SK-N-SH (cell line): ENCODE measurements around the gene OLFM1. TPM values are rescaled to one million over a fixed set of nuclear protein-coding genes. Genes with fewer than 3 reads are reported as not detected.

ENCODE experiments used
- CTCF ChIA-PET: fragments of 300-600, 350-600 bp; formaldehyde crosslinking; extraction: SDS; loops from one replicate; lab custom pipeline; 2021; lab: Yijun Ruan, JAX
- POLR2A ChIA-PET: fragments of 350-600 bp; sonication (Branson Sonifier 250); formaldehyde crosslinking; extraction: SDS; loops from one replicate; lab custom pipeline; 2020; ENCODE audit warnings: antibody characterized with exemption, inconsistent platforms; lab: Yijun Ruan, JAX
- DNase-seq: peaks from one replicate; pipeline ENCODE4 v3.0.0; 2012
- H2AFZ ChIP-seq: fragments of 200-600 bp; sonication (generic); 2 replicates; pipeline ENCODE4 v1.8.1; 2016; ENCODE audit warnings: antibody characterized with exemption, mild to moderate bottlenecking, low read depth
- H3F3A ChIP-seq: fragments of 200-600 bp; sonication (generic); replicated peaks from 2 replicates; pipeline ENCODE3; 2016; ENCODE audit warnings: antibody characterized with exemption, mild to moderate bottlenecking; ENCODE audit not compliant: insufficient read depth
- H3K27ac ChIP-seq, 2 experiments: fragments of 200-500 bp in 1 of 2; fragments of 200-600 bp in 1 of 2; sonication (Bioruptor generic) in 1 of 2; sonication (generic), shearing (Covaris generic) in 1 of 2; 2 replicates each; pipeline versions ENCODE4 v1.5.1 to v1.6.1; 2014 to 2016; ENCODE audit warnings: low read depth in 2 of 2, inconsistent platforms in 1 of 2, low read length in 1 of 2, mild to moderate bottlenecking in 1 of 2, mixed read lengths in 1 of 2
- H3K27me3 ChIP-seq: fragments of 200-600 bp; sonication (generic), shearing (Covaris generic); 2 replicates; pipeline ENCODE4 v1.6.1; 2016; ENCODE audit warnings: mixed run types; ENCODE audit not compliant: insufficient read depth
- H3K36me3 ChIP-seq, 2 experiments: fragments of 200-500 bp in 1 of 2; fragments of 200-600 bp in 1 of 2; sonication (Bioruptor generic) in 1 of 2; sonication (generic) in 1 of 2; replicated peaks in 1 of 2; 2 replicates each; pipeline versions ENCODE3 to v1.5.1; 2014 to 2016; ENCODE audit warnings: low read length in 1 of 2, mild to moderate bottlenecking in 1 of 2; ENCODE audit not compliant: insufficient read depth in 2 of 2, control insufficient read depth in 1 of 2
- H3K4me1 ChIP-seq, 2 experiments: fragments of 200-500 bp in 1 of 2; fragments of 200-600 bp in 1 of 2; sonication (Bioruptor generic) in 1 of 2; sonication (generic), shearing (Covaris generic) in 1 of 2; 2 replicates each; pipeline versions ENCODE4 v1.5.1 to v1.6.1; 2014 to 2016; ENCODE audit warnings: low read depth in 1 of 2, low read length in 1 of 2, mixed run types in 1 of 2; ENCODE audit not compliant: insufficient read depth in 2 of 2, control insufficient read depth in 1 of 2
- H3K4me2 ChIP-seq: fragments of 200-600 bp; sonication (generic), shearing (Covaris generic); 2 replicates; pipeline ENCODE4 v1.6.1; 2017; ENCODE audit warnings: mixed run types
- H3K4me3 ChIP-seq, 2 experiments: fragments of 200-500 bp in 1 of 2; fragments of 200-600 bp in 1 of 2; sonication (Bioruptor generic) in 1 of 2; sonication (generic), shearing (Covaris generic) in 1 of 2; 2 replicates each; pipeline versions ENCODE4 v1.5.1 to v1.8.1; 2014 to 2016; ENCODE audit warnings: low read depth in 2 of 2, inconsistent platforms in 1 of 2, low read length in 1 of 2, mild to moderate bottlenecking in 1 of 2, mixed read lengths in 1 of 2, moderate library complexity in 1 of 2
- H3K79me2 ChIP-seq: fragments of 200-600 bp; sonication (generic); 2 replicates; pipeline ENCODE4 v1.8.1; 2017; ENCODE audit warnings: mild to moderate bottlenecking; ENCODE audit not compliant: insufficient read depth
- H3K9ac ChIP-seq: fragments of 200-600 bp; sonication (generic); 2 replicates; pipeline ENCODE4 v1.6.1; 2017; ENCODE audit warnings: mixed run types
- H3K9me2 ChIP-seq: fragments of 200-600 bp; sonication (generic); 2 replicates; pipeline ENCODE4 v1.6.1; 2017; ENCODE audit warnings: mixed run types
- H3K9me3 ChIP-seq: fragments of 200-600 bp; sonication (generic); 2 replicates; pipeline ENCODE4 v1.6.1; 2017; ENCODE audit warnings: mixed run types, mild to moderate bottlenecking, moderate library complexity
- H4K20me1 ChIP-seq: fragments of 200-600 bp; sonication (generic); 2 replicates; pipeline ENCODE4 v1.6.1; 2017; ENCODE audit warnings: mild to moderate bottlenecking, mixed run types; ENCODE audit not compliant: insufficient read depth
- RAD21 ChIP-seq: IDR thresholded peaks from 2 replicates; pipeline ENCODE4 v1.6.1; 2012; ENCODE audit warnings: mild to moderate bottlenecking, low read length
- USF1 ChIP-seq: IDR thresholded peaks from 2 replicates; pipeline ENCODE4 v1.4.0; 2012; ENCODE audit warnings: low read depth, borderline replicate concordance
- WGBS: methylation state at CpG from one replicate; pipeline ENCODE4 v1.1.6; 2017; ENCODE audit warnings: low lambda C conversion rate; 5-methylcytosine and 5-hydroxymethylcytosine counted together
- polyA plus RNA-seq, 3 experiments: library from polyadenylated mRNA; depleted of rRNA; stranded (reverse); fragments of >200 nt; gene quantifications; 2 replicates each; pipeline ENCODE4 v1.2.3, GENCODE V29; 2012
- TF ChIP-seq, protein P1 (sequence below): fragments of 200-600 bp; sonication (generic); IDR thresholded peaks from 2 replicates; pipeline ENCODE4 v1.6.1; 2017; ENCODE audit warnings: antibody characterized with exemption, mild to moderate bottlenecking, moderate library complexity
- TF ChIP-seq, protein P2 (sequence below): fragments of 150-350 bp; IDR thresholded peaks from 2 replicates; pipeline ENCODE4 v1.6.1; 2017; ENCODE audit warnings: antibody characterized with exemption, low read length, low read depth, borderline replicate concordance

Gene OLFM1
- polyA plus RNA-seq, 1 of the 3 experiments (the other 2 are of a cell fraction) = 15.9 TPM

GRCh38 chr9:135138078-135138855 is 50.8 kb downstream of the OLFM1 start:
- Histone ChIP-seq H3K79me2 (no peaks in the 10 kb centered on the region), H4K20me1 (no peaks in the 10 kb centered on the region), H3K9ac (no peak overlapping the region), H3K4me1 (peaks cover 0 to 27% of the 10 kb centered on the region in 2 experiments; a peak in 3 of 4 replicates), H3K27me3 (no peaks in the 10 kb centered on the region), H3K9me2 (no peaks in the 10 kb centered on the region), H3K36me3 (no peaks in the 10 kb centered on the region), H3F3A (no peaks in the 10 kb centered on the region), H3K4me2 (no peak overlapping the region), H2AFZ (no peak overlapping the region), H3K4me3 (no peak overlapping the region; a peak in 1 of 4 replicates), H3K27ac (peak overlapping the region in 1 of 2 experiments; percentile 84; a peak in 2 of 4 replicates), H3K9me3 (no peaks in the 10 kb centered on the region)
- TF ChIP-seq, protein P1, sequence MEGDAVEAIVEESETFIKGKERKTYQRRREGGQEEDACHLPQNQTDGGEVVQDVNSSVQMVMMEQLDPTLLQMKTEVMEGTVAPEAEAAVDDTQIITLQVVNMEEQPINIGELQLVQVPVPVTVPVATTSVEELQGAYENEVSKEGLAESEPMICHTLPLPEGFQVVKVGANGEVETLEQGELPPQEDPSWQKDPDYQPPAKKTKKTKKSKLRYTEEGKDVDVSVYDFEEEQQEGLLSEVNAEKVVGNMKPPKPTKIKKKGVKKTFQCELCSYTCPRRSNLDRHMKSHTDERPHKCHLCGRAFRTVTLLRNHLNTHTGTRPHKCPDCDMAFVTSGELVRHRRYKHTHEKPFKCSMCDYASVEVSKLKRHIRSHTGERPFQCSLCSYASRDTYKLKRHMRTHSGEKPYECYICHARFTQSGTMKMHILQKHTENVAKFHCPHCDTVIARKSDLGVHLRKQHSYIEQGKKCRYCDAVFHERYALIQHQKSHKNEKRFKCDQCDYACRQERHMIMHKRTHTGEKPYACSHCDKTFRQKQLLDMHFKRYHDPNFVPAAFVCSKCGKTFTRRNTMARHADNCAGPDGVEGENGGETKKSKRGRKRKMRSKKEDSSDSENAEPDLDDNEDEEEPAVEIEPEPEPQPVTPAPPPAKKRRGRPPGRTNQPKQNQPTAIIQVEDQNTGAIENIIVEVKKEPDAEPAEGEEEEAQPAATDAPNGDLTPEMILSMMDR = no peak
- TF ChIP-seq, protein P2, sequence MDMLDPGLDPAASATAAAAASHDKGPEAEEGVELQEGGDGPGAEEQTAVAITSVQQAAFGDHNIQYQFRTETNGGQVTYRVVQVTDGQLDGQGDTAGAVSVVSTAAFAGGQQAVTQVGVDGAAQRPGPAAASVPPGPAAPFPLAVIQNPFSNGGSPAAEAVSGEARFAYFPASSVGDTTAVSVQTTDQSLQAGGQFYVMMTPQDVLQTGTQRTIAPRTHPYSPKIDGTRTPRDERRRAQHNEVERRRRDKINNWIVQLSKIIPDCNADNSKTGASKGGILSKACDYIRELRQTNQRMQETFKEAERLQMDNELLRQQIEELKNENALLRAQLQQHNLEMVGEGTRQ = no peak
- ChIA-PET POLR2A (interaction anchor here (1.3 kb wide), 1 partner anchor 9 kb away, joined by 3 read pairs; no protein-coding TSS in a partner anchor), CTCF (interaction anchor here (1.3 to 2.2 kb wide), 2 partner anchors 18 to 46 kb away, joined by 4 to 7 read pairs; no protein-coding TSS in a partner anchor)
- DNase-seq = no peak
- 38% methylated on average over 9 of the region's 10 CpGs for WGBS

DNA sequence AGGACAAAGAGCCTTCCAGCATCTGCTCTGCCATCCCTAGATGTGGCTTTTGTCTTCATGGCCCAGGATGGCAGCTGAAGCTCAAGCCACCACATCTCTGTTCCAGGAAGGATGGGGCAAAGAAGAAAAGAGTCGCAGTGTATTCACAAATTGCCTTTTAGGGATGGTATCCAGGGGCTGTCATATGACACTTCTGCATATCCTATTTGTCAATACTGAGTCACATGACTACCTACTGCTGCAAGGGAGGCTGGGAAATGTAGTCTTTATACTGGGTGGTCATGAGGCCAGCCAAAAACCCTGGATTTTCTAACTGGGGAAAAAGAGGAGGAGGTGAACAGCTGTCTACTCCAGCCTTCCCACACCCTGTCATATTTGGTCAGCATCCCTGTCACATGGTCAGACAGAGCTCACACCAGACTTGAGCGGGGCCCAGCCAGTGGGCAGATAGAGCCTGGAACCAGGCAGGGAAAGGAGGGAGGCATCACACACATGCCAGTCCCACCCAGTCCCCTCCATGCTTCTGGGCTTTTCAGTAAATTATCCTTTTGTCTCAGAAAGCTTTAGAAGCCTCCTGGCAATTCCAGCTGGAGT is 52.0 kb downstream of the OLFM1 start:
- Histone ChIP-seq H3K27me3 (no peaks in the 10 kb centered on the region), H3K36me3 (no peaks in the 10 kb centered on the region), H3K4me3 (no peak overlapping the region), H3K9me3 (no peaks in the 10 kb centered on the region), H3K79me2 (no peaks in the 10 kb centered on the region), H3F3A (no peaks in the 10 kb centered on the region), H3K9ac (no peak overlapping the region), H3K27ac (no peak overlapping the region), H3K4me2 (no peak overlapping the region), H3K9me2 (no peaks in the 10 kb centered on the region), H3K4me1 (peaks cover 0 to 22% of the 10 kb centered on the region in 2 experiments; a peak in 3 of 4 replicates), H4K20me1 (no peaks in the 10 kb centered on the region), H2AFZ (no peak overlapping the region)
- POLR2A ChIA-PET = no interaction called here
- no peak for DNase-seq
- CTCF ChIA-PET = interaction anchor here (0.6 to 2.2 kb wide), 3 partner anchors 44 to 273 kb away, joined by 3 to 7 read pairs (median 4); no protein-coding TSS in a partner anchor
- 64% methylated on average over 1 of the region's 2 CpGs for WGBS
- TF ChIP-seq RAD21 (no peak), USF1 (peak; percentile 48; the same call in 1 of the 2 replicates)
